GM21737 (cell line): Measurements from ENCODE around the gene SH3TC1.

ENCODE experiments used
- ATAC-seq: cut with Tn5 transposase; IDR thresholded peaks from one replicate; pipeline ENCODE4 v1.9.1; 2021; ENCODE audit warnings: mild to moderate bottlenecking, moderate library complexity; ENCODE audit not compliant: unreplicated experiment

Gene SH3TC1

DNA sequence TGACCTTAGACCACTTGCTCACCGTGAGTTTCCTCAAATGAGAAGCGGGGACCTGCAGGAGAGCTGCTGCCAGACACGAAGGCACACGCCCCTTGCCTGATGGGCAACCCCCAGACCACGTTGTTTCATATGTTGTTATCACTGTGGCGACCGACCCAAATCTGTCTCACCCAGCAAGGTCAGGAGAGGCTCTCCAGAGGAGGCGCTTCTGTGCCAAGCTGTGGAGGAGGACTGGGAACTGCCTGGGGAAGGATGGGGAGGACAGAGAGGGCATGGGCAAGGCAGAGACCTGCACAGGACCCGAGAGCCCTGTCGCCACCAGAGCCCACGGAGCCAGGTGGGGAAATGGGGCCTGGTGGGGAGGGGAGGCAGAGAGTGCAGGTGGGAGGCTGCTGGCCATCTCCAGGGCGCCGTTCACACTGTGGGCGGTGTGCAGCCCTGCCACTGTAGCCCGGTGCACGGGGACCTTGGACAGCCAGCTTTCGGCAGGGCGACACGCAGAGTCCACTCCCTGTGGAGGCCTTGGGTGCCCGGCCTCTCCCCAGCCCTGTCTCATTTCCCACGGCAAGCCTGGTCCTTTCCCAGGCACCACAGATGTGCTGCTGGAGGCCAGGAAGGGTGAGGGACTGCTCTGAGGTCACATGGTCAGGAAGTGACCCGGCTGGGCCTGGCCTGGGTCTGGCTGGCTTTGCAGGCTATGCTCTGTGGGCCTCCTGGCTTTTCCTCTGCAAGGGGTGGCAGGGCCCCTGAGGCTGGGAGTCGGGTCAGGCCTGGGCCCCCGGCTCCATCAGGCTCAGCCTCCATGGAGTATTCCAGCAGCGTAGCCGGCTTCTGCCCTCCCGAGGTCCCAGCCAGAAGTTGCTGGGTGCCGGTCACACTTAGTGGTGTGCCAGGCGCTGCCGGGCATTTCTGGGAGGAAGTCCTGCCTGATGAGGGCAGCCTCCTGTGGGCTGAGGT, 73.7 kb downstream of the SH3TC1 start:
- no peak for ATAC-seq

DNA sequence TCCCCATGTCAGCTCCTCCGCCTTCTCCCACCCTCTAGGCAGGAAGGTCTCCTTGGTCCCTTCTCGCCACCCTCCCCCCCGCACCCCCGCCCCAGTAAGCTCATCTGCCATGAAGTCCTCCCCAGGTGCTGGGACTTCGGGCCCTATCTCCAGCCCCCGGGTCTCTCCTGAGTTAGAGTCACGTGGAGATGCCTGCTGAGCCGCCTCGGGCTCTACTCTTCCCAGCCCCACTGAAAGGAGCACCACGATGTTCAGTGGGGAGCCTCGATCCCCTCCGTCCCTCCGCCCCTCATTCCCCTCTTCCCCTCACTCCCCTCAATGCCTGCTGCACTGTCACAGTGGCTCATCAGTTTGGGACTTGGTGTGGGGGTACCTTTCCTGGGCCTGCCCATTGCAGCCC, 74.4 kb downstream of the SH3TC1 start:
- no peak for ATAC-seq

DNA sequence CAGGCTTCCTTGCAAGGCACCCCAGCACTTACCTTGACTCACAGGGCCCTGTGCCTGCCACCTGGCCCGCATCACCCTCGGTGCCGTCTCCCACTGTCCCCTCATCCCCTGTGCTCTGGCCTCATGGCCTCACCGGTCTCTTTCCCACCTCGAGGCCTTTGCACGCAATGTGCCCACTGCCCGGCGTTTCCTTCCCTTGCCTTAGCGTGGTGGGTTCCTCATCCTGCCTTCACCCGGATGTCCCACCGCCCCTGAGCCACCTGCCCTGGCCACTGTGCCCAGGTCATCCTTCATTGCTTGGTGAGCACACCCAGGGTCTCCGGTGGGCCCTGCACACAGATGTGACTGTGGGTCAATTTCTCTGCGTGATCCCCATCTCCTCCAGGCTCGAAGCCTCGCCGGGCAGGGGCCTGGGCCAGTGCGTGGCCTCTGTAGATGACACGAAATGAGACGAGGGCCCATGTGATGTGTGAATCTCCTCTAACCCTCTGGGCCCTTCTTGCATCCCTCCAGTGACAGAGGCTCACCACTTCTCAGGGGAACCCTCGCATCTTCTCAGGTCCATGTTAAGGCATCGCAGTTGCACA, 75.1 kb downstream of the SH3TC1 start:
- ATAC-seq: no peak

DNA sequence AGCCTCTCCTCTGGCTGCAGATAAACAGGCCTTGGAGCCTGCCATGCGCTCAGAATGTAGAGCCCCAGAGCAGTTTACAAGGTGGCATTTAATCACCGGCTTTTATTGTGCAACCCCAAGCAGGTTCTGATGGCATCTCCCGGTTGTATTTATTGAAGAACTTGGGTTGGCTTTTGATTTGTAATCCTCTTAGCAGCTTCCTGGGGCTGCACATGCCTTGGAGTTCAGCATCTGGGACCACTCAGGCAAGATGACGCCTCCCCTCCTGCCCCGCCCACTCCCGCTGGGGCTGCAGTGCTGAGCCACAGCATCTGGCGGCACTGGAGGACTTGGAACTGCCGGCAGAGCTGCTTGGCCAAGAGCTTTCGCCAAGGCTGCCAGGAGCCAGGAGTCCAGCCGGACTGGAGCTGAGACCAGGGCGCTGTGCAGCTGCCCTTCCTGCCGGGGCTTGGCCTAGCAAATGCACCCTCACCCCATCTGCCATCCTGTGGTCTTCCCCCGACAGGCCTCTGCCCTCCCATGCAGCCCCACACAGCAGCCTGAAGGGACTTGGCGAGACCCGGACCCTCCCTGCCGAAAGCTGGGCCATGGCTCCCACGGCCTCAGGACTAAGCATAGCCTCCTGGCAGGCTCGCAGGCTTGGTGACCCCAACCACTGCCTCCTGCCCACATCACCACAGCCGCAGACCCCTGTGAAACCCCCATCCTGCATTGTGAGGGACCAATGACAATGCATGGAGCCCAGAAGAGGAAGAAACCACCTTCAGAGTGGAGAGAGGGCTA, 75.9 kb downstream of the SH3TC1 start:
- no peak for ATAC-seq

DNA sequence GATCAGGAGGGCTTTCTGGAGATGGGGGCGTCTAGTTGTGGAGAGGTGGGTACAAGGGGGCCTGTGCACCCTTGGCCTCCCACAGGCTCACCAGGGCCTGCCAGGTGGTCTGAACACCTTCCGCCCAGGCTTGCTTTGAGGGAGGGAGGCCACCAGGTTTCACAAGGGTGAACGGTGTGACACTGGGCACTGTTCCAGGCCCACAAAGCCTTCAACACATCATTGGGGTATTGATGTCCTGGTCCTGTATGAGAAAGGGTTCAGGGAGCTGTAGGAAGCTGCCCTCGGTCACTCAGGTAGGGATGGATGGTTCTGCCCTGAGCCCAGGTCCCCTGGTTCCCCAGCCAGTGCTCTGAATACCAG, 76.4 kb downstream of the SH3TC1 start:
- no peak for ATAC-seq

DNA sequence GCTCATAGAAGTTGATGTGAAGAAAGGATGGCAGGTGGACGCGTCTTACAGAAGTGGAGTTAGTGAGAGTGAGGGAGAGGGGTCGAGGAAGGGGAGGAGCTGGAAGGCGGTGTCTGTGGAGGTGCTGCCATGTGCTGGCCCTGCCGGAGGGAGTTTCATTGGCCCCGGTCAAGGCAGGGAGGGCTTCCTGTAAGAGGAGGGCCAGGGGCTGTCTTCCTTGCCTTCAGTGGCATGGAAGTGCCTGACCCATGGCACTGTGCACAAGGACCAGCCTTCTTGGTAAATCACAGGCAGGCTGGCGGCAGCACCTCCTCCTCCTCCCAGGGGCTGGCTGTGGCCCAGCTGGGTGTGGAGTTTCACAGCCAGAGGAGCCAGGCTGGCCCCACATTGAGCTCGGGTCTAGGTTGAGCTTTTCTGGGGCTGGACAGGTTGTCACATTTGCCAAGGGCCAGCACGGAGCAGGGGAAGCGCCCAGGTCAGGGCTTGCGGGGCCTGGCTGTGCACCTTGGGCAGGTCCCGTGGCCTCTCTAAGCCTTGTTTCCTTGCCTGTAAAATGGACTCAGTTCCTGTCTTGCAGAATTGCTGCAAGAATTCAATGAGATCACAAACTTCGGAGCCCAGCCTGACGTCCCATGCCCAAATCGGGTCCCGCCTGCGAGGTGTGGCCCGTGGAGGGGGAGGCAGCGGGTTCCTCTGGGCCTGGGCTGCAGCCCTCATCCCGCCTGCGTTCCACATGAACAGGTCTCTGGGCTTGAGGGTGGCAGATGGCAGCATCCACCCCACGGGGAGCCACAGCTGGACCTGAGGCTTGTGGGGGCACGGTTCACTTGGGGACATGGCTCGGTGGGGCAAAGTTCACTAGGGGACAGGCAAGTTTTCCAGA, 77.5 kb downstream of the SH3TC1 start:
- no peak for ATAC-seq

DNA sequence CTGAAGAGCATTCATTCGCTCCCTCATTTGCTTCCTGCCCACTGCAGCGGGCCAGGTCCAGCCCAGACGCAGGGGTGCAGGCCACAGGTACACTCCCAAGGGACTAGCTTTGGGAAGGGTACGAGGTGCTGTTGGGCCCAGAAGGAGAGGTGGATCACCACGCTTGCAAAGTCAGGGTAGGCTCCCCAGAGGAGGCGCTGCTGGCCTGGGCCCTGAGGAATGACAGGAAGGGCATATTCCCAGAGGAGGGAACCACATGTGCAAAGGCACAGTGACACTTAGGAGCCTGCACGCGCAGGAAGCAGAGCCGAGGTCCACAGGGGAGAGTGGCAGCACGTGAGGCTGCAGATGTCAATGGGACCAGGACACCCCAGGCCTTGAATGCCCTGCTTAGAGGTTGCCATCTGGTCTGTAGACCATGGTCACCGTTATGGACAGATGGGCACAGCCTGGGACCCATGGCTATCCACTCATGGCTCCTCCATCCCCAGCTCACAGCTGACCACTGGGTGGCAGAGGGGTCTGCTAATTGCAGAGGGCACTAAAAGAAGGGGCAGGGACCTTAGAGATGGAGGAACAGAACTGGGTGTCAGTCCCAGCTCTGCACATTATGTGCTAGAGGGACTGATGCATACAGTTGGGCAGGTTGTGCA, 78.4 kb downstream of the SH3TC1 start:
- no peak for ATAC-seq

DNA sequence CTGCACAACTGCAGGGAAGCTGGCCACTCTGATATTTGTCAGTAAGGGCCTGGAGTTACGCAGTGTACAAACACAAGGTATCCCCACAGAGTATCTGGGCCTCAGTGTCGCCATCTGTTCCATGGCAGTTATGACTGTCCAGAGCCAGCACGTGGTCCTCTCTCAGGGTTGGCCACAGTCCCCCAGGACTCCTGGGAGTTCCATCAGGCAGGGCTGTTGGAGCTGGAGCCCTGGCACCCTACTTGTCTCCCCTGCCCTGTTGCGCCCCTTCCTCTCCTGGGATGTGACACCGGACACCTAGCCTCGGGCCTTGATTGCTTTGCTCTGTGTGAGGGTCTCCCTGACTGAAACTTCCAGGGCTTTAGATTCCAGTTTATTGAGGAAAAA, 78.9 kb downstream of the SH3TC1 start:
- no peak for ATAC-seq

DNA sequence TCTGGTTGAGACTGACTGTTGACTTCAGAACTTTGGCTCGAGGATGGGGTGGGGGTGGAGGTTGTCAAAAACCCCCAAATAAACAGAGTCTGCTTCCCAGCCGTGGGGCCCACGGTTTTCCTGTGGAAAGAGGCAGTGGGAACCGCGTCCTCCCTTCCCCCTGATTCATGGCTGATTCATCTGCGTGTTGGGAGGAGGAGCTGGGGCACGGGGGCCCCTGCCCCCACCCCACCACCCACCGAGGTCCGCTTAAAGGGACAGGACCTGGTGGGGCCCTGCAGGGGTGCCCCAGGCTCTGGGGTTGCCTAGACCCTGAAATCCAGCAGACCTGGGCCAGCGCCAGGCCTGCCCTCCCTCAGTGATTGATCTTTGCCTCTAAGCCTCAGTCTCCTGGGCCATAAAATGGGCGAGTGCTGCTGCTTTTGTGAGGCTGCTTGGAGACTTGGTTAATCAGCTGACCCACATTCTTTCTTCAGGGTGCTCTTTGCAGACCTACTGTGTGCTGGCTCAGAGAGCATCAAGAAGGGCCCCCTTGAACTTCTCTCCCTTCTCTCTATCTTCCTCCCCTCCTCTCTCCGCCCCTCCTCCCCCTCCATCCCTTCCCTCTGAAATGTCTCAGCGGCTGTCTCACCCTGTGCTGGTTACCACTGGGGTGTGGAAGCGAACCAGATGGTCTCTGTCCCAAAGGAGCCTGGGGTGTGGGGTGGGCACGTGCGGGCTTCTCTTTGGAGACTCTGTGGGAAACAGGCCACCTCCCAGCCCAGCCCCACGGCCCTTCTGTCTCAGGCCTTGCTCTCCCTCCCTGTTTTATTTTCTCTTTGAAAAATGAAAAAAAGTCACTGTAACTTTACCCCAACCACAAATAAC, 79.6 kb downstream of the SH3TC1 start:
- ATAC-seq: no peak

DNA sequence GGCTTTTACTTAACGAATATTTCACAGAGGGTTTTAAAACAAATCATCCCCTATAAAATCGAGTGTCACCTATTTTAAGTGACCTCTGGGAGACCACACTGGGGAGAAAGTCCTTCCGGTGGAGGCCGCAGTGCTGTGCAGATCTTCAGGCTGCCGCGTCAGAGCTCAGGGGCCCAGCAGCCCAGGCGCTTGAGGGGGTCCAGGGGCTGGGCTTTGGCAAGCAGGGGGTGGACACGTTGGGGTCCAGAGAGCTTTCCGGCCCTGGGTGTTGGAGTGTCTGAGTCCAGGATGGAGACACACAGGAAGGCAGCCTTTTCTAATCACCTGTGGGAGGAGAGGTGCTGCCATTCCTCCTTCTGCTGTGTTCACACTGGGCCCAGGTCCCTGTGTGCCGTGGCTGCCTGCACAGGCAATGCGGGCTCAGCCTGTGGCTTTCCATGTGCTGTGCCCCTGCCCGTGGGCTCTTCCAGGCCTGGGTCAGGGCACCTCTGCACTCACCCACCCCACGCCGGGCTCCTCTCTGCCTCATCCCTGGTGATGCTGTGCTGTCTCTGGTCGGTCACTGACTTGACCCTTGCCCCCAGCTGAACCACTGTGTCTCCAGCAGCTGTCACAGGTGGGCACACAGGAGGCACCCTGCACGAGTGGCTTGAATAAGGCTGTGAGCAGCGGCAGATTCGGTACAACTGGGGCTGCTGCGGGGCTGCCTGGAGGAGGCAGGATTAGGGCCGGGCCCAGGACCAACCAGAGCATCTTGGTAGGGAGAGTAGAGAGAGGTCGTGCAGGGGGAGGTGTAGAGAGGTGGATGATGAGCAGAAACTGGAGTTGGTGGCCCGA, 80.4 kb downstream of the SH3TC1 start:
- no peak for ATAC-seq

DNA sequence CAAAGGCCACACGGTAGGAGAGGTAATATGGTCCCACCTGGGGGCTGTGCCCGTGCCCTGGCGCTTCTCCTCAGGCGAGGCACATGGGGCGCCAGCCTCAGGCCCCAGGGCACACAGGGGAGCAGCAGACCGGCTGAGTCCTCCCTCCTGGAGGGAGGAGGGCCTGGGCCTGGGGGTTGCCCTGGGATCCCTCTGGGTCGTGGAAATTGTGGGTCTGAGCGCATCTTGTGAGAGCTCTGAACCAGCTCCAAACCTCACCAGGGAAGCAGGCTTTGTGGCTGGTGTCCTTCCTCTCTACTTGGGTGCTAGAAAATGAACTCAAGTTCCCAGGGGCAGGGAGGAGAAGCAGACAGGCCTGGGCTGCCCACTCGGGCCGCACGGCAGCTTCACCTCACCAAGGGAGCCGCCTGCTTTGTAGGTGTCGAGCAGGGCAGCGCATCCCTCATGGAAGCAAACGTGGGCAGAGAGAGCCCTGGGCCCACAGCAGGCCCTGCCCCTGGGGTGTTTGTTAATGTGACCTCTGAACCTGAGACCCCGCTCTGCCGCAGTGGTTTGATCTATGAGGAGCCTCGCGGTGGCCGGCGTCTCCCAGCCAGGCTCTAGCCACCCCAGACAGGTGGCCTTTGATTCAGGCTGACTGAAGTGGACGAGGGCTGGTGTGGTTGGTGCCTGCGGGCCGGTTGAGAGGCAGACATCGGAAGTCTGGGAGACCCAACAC, 81.2 kb downstream of the SH3TC1 start:
- ATAC-seq: no peak

DNA sequence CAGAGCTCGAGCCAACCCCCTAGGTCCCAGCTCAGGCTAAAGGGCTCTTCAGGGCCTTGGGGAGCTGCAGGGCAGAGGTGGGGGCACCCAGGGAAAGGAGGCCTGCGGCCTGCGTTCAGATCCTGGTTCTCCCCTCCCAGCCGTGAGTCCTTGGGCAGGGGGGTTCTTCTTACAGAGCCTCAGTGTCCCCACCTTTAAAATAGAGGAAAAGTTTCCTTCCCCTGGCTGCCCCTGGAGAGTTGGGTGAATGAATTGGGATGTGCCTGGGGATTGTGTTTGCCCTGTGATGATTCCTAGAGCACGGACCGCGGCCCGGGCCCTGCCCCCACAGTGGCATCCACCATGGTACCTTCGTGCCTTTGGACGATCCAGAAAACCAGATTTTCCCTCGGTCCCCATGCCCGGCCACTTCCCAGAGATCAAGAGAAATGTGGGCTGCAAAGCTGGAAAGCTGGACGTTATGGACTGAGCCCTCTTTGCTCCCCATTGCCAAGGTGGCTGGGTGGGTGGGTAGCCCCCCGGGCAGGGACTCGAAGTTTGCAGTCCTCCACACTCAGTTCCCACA, 81.9 kb downstream of the SH3TC1 start:
- ATAC-seq: no peak

DNA sequence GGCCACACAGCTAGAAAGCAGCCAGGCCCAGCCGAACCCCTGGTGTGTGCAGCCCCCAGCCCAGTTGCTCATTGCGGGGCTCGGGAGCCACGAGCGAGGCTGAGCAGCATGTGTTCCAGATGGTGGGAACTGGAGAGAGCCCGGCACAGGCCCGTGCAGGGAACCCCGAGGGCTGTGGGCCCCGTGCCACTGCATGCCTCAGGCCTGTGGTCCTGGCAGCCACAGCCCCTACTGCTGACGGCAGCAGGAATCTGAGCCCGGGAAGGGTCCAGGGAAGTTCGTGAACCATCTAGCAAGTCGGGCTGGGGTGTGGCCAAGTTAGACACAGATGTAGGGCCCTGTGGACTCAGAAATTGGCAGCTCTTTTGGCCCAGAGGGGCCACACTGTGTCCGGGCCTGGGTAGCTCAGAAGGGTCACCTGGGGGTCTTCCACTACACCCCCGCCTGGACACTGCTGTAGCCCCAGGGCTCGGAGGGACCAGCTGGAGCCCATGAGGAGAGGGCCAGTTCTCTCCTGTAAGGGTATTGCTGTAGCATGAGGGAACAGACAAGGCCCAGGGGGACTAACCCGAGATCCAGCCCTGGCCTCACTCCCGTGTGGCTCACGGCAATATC, 82.5 kb downstream of the SH3TC1 start:
- ATAC-seq: no peak

DNA sequence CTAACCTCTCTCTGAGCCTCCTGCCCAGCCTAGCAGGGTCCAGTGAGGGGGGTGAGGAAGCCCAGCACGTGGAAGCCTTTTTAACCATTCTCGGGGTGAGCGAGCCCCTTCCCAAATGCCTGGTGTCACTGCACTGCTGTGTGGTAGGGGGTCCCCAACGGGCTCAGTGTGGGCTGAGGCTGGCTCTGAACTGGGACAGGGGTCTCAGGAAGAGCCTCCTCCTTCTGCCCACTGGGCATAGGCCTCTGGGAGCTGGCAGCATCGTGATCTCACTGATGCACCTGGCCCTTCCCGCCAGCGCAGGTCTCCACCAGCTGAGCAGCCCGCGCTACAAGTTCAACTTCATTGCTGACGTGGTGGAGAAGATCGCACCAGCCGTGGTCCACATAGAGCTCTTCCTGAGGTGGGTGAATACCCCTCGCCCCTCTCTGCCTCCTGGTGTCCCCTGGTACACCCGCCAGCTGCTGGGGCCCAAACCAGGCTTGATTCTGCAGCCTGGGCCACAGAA, 83.1 kb downstream of the SH3TC1 start:
- no peak for ATAC-seq

DNA sequence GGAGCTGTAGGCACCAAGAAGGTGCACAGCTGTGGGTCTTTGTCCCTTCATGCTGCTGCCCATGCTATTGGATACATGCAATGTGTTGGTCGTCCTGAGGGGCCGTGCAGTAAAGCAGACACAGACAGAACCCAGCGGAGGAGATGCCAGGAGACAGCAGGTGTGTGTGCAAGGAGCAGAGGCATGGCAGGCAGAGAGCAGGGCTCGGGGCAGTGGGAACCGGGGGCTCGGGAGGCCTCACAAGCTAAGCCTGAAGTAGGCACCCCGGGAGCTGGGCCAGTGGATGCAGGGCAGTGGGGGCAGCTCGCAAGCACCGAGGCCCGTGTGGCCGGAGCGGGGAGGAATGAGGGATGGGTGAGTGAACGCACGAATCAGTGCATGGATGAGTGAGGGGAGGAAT, 83.7 kb downstream of the SH3TC1 start:
- no peak for ATAC-seq

DNA sequence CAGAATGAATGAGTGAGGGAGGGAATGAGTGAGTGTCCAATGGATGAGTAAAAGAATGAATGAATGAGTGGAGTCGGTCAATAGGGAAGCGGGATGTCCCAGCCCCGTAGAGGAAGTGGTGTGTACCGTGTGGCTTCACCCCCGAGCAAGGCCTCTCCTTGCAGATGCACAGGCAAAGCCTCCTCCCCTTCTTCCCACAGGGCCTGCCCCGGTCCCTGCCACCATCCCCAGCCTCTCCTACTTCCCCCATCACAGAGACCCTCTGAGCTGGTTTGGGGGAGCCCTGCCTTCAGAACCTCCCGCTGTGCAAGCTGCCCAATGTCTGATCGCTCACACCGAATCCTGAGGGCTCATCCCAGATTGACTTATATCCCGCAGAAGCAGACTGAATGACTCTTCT, 84.1 kb downstream of the SH3TC1 start:
- no peak for ATAC-seq

DNA sequence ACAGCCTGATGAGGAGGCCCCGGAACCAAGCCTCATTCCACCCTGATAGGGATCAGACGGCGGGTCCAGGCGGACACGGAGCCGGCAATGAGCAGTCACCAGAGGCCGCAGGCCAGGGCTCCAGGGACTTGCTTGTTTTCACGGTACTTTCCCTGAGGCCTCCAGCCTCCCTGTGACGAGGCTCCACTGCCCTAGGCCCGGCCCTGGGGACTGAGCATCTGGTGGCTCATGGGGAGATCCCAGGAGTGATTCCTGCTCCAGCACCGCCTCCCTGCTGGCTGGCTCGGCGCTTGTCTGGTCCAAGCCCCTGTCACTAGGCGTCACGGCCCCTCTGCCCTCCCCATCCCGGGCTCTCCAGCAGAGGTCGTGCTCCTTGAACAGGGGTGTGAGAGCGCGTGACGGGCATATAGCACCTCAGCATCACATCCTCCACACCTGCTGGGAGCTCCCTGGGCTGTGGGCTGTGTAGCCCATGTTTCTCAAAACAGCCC, 84.6 kb downstream of the SH3TC1 start:
- ATAC-seq: no peak
